GM10248 (cell line): ENCODE measurements around the gene DCHS1.

ENCODE experiments used
- CTCF ChIA-PET: fragments of 300-600 bp; sonication (Branson Sonifier 250); formaldehyde crosslinking; extraction: SDS; loops from one replicate; lab custom pipeline; 2021; ENCODE audit warnings: antibody characterized with exemption; lab: Yijun Ruan, JAX
- POLR2A ChIA-PET: fragments of 350-650 bp; sonication (Branson Sonifier 250); formaldehyde crosslinking; extraction: SDS; loops from one replicate; lab custom pipeline; 2020; ENCODE audit warnings: antibody characterized with exemption; lab: Yijun Ruan, JAX
- DNase-seq: peaks from one replicate; pipeline ENCODE4 v3.0.0; 2012; ENCODE audit errors: extremely low spot score
- TF ChIP-seq, protein P1 (sequence below): IDR thresholded peaks from 2 replicates; pipeline ENCODE4 v1.5.1; 2012; ENCODE audit warnings: mild to moderate bottlenecking, low read depth; ENCODE audit errors: extremely low read depth, missing control alignments, control extremely low read depth

DCHS1 gene

DNA sequence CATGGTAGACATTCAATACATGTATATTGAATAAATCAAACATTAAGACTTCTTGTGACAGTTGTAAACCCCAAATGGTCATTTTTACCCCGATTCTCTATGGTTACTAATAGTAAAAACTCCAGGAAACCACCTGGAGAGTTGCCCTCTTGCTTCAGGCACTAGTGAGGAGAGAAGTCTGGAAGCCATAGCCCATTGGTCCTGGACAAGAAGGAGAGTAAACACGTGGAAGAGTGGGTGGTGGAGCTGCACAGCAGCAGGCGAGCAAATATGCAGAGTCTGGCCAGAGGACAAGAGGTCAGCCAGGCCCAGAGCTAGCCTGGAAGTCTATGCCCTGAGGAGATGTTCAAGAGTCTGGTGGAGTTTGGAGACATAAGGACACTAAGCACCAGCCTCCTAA, 17.7 kb downstream of the DCHS1 start:
- TF ChIP-seq, protein P1, sequence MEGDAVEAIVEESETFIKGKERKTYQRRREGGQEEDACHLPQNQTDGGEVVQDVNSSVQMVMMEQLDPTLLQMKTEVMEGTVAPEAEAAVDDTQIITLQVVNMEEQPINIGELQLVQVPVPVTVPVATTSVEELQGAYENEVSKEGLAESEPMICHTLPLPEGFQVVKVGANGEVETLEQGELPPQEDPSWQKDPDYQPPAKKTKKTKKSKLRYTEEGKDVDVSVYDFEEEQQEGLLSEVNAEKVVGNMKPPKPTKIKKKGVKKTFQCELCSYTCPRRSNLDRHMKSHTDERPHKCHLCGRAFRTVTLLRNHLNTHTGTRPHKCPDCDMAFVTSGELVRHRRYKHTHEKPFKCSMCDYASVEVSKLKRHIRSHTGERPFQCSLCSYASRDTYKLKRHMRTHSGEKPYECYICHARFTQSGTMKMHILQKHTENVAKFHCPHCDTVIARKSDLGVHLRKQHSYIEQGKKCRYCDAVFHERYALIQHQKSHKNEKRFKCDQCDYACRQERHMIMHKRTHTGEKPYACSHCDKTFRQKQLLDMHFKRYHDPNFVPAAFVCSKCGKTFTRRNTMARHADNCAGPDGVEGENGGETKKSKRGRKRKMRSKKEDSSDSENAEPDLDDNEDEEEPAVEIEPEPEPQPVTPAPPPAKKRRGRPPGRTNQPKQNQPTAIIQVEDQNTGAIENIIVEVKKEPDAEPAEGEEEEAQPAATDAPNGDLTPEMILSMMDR, result no peak
- ChIA-PET CTCF (interaction anchor here (1.2 to 1.7 kb wide), 4 partner anchors 8 to 14 kb away, joined by 3 to 8 read pairs (median 4); no protein-coding TSS in a partner anchor), POLR2A (no interaction called here)
- no peak for DNase-seq

DNA sequence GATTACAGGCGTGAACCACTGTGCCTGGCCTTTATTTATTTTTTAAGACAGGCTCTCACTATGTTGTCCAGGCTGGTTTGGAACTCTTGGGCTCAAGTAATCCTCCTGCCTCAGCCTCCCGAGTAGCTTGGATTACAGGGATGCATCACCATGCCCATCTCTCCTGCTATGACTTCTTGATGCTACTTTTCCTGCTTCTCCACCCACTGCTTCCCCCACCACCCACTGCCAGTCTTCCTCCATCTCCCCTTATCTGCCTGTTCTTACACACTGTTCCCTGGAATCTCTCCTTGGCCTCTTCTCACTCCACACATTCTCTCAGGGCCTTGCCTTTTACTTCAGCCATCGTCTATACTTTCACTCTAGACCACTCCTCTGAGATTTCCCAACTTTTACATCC, 19.1 kb downstream of the DCHS1 start:
- POLR2A ChIA-PET, result no interaction called here
- TF ChIP-seq, protein P1, result no peak
- no peak for DNase-seq
- CTCF ChIA-PET, result interaction anchor here (1.2 kb wide), 2 partner anchors 9 to 12 kb away, joined by 3 read pairs; no protein-coding TSS in a partner anchor

DNA sequence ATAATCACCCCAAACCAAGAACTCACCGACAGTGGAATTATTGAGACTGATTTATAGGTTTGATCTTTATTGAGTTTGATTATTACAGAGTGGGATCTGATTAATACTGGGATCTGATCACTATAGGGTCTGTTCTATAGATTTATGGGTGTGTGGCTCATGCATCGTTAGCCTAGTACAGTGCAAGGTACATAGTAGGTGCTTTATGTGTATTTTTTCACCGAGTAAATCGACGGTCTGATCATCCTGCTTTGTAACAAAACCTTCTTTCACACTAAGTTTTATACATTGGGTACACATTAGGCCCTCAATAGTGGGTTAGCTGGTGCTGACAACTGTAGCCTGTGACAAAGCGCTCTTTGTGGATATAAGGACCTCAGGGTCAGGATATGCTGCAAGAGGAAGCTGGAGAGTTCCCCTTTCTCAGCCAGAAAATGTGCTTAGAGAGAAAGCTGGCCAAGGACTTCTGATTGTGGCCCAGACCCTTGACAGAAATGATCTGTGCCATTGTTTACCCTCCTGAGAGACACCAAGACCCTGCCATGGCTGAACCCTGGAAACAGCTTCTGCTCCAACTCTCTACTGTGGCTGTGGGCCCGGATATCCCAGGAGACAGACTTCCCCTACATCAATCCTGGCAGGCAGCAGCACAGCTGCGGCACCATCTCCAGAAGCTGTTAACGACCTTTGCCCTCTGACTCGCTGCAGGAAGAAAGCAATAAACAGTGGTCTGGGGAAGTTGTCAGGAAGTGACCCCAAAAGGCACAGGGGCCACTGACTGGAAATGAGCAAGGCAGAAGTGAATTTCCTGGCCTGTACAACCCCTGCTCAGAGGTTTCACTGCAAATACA, 20.3 kb downstream of the DCHS1 start:
- ChIA-PET POLR2A (no interaction called here), CTCF (interaction anchor here (1.2 to 1.3 kb wide), 2 partner anchors 16 to 105 kb away, joined by 3 to 5 read pairs; partner anchors contain the start of gene TPP1)
- no peak for DNase-seq
- TF ChIP-seq, protein P1, result no peak

DNA sequence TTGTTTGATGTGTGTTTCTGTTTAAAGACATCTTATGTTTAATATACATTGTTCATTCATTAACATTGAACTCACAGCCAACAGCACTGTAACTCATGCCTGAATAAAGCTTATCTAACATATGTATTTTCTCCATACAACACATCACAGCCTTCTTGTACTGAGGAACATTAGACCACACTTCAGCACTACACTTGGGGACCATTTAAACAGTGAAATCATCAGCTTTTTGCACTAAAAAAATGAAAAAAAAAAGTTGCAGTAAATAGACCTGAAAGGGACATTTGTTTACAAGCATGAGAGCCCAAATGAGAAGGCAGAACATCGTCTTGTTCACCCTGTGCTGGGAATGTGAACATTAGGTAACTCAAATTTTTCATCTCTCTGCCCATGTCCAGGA, 21.1 kb downstream of the DCHS1 start:
- TF ChIP-seq, protein P1, result no peak
- no peak for DNase-seq
- ChIA-PET POLR2A (no interaction called here), CTCF (interaction anchor here (1.2 kb wide), 1 partner anchor 104 kb away, joined by 3 read pairs; no protein-coding TSS in a partner anchor)

DNA sequence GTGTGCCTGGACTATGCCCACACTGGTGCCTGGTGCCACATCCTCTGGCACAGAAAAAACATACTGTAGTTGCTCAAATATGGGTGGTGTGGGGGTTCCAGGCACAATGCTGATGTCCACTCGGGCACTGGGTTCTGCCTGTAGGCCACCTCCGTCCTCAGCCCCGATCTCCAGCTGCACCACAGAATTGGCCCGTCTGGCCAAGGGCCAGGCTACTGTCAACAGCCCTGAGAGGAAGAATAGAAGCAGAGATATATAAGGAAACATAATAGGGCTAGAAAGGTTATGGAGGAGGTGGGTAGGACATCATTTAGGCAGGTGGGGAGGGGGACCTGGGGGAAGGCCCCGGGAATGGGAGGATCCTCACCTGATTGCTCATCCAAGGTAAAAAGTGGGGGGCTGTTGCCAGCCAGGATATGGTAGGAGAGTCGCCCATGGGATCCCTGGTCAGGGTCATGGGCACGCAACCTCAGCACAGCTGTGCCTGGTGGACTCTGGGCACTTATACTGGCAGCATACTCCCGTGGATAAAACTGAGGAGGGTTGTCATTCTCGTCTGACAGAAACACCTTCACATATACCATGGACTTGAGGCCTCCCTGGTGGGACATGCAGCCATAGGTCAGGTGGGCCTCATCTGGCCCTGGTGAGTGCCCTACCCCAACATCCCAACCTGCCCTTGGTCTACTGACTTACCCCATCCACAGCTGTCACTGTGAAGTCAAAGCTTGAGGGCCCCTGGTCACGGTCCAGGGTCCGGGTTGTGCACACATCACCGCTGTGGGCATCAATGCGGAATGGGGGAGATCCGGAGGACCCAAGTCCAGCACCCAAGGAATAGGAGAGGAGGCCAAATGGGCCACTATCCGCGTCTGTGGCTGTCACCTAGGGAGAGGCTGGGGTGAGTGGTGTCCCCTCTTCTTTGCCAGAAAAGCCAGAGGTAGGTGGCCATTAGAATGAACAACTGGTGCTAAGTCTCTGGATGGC, 21.9 kb downstream of the DCHS1 start:
- TF ChIP-seq, protein P1, result no peak
- DNase-seq, result no peak
- CTCF ChIA-PET, result no interaction called here
- POLR2A ChIA-PET, result no interaction called here
